Measurements from ENCODE around the gene YWHAH.
A peak's percentile ranks its signal among the peaks of the same experiment; 100 is the strongest.

YWHAH gene

DNA sequence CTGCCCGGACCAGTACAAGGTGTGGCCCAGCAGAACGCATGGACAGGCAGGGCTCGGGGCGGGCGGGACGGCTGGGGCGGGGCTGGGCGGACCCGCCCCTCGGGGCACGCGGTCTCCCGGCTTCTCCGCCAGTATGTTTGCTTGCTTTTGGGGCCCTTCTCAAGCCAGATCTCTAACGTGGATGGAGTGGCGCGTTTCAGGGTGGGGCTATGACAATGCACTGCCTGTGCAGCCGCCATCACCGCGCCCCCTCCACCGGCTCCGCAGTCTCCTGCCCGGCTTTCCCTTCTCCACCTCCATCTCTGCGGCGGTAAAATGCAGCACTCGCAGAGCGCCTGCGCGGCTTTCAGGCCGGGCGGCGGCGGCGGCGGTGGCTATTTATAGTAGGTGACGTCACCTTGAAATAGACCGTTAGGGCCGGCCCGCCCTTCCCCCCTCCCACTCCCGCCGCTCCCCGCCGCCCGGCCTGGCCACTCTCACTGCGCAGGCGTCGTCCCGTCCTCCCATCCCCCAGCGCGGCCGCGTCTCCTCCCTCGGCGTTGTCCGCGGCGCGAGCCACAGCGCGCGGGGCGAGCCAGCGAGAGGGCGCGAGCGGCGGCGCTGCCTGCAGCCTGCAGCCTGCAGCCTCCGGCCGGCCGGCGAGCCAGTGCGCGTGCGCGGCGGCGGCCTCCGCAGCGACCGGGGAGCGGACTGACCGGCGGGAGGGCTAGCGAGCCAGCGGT, at the start of gene YWHAH:
YWHAH (plus strand) TSS at position 558 of the 722 bp plus-strand sequence. CDS start 199 bp downstream, outside the sequence.
- DNase-seq (ENCODE audit: low read depth) = peak; percentile 64

DNA sequence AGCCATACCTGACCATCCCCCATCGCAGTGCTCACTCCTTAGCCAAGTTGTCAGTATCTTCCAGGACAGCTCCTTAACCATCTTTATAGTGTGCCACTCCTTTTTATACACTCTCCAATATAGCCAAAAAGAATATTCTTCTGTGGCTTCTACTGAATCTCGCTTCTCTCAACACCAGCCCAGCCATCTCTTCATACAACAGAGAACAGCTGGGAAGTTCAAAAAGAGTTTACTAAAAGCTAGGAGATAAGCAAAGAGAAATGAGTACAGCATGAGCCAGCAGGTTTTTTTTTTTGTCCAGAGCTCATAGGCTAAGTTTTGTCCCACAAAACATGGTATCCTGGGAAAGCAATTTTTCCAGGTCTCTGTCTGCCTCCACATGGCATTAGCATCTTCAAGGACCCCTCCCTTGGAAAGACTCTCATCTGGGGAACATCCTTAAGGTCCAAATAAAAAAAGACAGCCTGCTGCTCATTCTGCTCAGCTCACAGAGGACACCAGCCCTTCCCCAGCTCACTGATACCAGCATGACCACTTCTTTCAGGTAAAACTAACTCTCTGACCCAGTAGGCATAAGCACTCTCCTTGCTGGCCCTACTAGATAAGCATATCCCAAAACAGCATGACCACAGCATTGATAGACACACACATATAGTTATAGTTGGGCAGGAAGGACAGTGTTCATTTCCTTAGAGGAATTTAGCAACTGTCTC, 48.8 kb upstream of the YWHAH start:
- DNase-seq (ENCODE audit: low read depth) = no peak

DNA sequence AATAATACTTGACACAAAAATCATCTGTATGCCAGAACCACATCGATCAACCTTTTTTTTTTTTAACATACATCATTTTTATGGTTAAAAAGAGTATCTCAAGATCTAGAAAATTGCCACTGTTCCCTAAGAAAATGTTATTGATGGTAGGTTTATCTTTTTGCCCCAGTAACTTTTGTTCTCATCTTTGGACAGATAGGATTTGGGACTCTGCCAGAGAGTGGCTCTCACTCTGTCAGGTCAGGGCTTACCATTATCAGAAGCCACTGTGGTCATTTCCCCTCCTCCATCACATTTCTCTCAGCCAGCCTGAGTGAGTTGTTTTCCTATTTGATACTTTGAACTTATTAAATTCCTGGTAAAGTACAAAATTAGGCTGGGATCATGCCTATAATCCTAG, 47.9 kb upstream of the YWHAH start:
- no peak for DNase-seq (ENCODE audit: low read depth)

DNA sequence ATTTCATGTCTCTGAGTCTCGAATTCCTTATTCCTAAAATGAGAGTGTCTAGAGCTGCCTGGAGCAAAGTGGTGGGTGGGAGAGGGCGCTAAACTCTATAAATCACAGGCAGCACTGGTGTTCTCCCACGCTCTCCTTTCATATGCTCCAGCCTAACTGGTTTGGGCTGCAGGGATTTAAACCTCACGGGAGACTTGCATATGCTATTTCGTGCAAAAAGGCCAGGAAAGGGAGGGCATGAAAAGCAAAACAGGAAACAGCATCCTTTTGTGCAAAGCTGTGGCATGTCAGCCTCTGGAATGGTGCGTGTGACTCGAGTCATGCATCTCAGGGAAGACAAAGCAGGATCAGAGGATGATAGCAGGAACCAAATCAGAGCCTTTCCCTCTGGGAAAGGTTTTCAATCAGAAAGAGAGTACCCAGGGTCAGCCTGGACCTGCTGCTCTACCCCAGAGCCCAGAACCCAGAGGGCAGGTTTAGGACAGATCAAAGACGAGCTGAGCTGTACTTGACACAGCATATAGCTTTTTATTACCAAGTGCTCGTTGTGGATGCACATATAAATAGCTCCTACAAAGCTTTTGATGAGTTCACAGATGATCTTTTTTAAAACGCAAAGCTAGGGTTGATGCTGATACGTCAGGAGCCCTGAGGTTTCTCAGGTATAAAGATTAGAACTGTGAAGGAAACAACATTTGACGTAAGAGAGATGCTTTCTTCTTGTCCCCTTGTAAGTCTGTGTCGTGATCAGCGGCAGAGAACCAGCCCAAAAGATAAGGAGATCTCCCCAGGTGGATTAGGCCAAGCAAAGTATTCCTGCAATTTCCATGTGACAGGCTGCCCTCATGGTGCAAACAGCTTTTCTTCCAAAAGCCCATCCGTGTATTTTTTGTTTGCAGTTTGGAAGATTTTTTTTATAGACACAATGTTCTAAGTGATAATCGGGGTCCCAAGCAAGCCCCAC, 46.2 kb upstream of the YWHAH start:
- DNase-seq (ENCODE audit: low read depth) = no peak

DNA sequence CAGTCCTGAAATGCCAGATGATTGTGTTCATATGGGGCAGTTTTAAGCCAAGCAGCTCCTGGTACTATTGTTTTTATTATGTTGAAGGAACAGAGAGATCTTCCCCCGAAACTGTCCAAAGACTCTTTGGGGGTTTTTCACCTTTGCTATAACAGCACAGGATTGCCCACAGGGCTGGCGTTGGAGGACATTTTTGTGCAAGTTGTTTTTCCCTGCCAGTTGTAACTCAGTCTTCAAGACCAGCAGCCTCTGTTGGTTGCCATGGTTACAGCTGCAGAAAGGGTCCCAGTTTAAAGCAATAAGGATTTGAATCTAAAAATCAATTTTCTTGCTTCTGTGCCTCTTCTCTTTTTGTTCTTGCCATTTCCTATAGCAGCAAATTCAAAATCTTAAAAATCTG, 45.4 kb upstream of the YWHAH start:
- DNase-seq (ENCODE audit: low read depth) = no peak

DNA sequence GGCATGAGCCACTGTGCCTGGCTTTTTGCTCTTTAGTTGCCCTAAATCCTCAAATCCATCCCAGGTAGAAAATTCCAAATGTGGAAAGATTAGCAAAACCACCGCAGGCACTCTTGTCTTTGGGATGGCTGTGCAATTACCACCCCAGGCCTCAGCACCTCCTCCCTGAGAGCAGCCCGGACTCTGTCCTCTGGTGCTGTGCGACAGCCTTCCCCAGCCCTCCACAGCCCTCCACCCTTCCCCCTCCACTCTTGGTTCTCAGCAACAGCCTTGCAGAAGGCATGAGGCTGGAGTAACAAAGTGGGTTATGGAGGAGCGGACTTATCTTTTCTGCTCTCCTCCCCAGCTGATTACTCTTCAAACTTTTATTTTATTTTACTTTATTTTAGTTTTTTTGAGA, 44.7 kb upstream of the YWHAH start:
- DNase-seq (ENCODE audit: low read depth) = no peak

DNA sequence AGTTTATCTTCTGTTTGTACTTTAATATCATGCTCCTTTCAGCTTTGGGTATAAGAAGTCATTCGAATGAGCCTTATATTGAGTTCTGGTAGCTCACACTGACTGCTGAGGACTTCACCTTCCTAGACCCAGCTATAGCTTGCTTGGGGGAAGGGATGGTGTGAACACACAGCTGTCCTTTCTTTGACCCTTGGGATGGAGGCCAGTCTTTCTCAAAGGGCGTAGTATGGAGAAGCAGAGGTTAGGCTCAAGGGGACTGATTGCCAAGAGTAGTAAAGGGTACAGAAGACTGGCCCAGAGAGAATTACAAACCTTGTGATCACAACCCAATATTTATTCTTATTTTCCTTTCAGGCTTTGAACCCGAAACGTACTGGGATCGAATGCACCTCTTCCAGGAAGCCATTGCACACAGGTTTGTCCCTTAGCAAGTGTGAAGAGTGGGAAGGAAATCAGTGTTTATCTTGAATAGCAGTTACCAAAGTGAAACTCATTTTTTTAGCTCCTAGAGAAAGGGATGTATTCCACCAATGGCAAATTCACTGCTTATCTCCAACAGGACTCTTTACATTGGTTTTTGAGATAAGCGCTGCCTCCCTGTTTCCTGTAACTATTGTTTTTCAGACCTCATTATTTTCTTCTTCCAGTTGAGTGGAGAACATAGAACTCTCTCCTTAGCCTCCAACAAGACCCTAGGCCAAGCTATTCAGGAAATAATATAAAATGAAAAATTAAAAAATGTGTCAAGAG, 42.8 kb upstream of the YWHAH start:
- no peak for DNase-seq (ENCODE audit: low read depth)

DNA sequence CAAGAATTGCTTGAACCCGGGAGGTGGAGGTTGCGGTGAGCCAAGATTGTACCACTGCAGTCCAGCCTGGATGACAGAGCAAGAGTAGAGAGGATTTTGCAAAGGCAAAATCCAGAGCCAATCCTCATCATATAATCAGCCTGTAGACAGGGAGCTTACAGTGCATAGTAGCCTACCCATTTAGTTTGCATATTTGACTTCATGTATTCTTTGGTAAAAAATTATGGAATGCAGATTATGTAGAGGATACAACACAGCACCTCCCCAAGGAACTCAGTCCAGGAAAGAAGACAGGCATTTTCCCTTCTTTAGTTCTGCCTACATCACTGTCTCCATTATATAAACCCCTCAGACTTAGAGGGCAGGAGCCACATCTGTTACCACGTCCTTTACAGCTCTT, 39.7 kb upstream of the YWHAH start:
- no peak for DNase-seq (ENCODE audit: low read depth)

DNA sequence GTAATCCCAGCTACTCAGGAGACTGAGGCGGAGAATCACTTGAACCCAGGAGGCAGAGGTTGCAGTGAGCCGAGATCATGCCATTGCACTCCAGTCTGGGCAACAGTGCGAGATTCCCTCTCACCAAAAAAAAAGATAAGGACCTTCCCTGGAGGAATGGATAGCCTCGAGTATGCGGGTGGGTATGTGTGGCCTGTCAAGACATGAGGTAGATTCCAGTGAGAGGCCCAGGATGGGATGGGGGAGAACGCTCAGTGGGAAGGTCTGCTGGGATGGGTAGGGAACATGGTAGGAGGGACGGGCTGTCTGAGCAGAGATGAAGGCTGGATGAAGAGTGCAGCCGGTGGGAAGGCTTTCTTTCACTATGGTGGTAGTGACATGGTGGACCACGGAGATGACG, 39.0 kb upstream of the YWHAH start:
- DNase-seq (ENCODE audit: low read depth) = no peak

DNA sequence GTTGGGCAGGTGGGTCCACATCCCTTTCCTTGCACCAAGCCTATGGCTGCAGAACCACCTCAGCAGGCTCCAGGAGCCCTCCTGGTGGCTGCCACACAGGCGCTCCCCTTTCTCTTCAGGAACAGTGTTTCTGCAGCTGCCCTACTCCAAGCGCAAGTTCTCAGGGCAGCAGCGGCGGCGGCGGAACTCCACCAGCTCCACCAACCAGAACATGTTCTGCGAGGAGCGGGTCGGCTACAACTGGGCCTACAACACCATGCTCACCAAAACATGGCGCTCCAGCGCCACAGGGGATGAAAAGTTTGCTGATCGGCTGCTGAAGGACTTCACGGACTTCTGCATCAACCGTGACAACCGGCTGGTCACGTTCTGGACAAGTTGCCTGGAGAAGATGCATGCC, 38.2 kb upstream of the YWHAH start:
- no peak for DNase-seq (ENCODE audit: low read depth)

DNA sequence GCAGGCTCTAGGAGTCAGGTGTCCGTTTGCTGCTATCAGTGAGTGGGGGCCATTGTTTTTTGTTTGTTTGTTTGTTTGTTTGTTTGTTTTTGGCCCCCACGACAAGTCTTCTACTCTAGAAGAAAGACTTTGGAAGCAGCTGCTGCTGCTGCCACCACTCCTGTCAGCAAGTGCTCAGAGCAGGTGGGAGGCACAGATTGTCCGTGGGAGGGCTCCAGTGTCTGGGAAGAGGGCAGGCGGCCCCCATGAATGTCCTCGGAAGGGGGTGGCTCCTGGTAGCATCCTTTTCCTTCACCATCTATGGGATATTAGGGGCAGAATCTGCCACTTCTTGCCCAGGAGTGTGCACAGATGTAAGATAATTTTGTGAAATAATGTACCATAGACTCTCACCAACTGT, 37.8 kb upstream of the YWHAH start:
- no peak for DNase-seq (ENCODE audit: low read depth)

DNA sequence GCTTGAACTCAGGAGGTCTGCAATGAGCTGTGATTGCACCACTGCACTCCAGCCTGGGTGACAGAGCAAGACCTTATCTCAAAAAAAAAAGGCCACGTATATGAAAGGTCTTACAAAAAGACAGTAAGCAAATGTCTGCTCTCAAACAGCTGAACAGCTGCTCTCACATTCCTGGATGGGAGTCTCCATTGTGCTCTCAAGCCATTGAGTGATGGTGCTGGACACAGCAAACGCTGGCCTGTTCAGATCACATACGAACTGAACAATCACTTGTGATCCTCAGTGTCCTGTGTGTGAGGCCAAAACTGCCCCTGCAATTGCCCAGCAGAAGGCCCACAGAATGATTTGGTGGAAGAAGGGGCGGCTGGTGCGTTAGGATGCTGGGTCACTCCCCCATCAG, 34.4 kb upstream of the YWHAH start:
- DNase-seq (ENCODE audit: low read depth) = no peak

DNA sequence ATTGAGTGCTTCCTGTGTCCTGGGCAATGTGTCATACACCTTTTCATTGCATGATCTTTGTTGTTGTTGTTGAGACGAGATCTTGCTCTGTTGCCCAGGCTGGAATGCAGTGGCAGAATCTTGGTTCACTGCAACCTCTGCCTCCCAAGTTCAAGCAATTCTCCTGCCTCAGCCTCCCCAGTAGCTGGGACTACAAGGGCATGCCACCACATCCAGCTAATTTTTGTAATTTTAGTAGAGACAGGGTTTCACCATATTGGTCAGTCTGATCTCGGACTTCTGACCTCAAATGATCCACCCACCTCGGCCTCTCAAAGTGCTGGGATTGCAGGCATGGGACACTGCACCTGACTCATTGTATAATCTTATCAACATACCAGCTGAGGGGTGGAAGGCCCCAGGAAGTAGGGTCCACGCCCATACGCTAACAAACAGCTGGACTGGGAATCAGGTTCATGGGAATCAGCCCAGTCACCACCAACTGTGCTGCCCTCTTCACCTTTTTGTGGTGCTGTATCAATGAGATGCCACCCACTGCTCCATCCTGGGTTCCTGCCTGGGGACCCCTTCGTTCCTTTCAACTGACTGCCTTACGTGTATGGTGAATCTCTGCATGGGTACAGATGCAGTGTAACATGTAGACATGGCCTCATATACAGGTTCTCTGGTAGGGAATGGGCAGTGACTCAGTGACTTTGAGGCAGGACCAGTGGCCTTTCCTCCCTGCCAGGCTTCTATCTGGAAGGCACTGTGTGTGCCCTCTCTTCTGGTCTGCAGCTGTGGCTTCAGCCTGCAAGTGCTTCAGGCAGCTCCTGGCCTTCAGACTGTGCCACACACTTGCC, 32.5 kb upstream of the YWHAH start:
- no peak for DNase-seq (ENCODE audit: low read depth)

DNA sequence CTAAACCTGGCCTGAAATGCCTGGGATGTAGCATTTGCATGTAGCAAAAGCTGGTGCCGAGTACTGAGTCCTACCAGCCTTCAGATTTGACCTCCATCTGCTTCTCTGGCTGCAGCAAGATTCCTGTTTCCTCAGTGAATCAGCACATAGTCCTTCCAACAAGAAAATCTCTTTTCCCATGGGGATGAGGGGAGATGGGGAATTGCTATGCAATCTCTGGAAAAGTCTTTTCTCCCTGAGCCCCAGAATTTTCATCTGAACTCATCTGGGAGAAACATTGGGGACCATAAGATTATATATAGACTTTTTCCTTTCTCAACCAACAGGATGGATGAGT, 32.0 kb upstream of the YWHAH start:
- no peak for DNase-seq (ENCODE audit: low read depth)

DNA sequence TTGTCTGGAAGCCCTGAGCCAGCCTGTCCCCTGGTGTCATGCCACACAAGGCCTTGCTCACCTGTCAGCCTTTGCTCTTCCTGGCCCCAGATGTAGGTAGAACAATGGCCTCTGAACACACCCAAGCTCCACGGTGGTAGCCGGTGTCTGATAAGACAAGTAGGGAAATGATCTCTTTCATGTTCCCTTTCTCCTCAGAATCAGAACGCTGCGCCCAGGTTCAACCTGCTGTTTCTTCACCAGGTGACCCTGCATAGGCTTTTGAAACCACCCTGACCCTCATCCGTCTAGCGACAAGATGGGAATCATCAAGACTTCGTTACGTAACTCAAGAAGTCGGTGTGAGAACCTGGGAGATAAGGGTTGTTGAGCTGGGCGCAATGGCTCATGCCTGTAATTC, 28.7 kb upstream of the YWHAH start:
- no peak for DNase-seq (ENCODE audit: low read depth)

DNA sequence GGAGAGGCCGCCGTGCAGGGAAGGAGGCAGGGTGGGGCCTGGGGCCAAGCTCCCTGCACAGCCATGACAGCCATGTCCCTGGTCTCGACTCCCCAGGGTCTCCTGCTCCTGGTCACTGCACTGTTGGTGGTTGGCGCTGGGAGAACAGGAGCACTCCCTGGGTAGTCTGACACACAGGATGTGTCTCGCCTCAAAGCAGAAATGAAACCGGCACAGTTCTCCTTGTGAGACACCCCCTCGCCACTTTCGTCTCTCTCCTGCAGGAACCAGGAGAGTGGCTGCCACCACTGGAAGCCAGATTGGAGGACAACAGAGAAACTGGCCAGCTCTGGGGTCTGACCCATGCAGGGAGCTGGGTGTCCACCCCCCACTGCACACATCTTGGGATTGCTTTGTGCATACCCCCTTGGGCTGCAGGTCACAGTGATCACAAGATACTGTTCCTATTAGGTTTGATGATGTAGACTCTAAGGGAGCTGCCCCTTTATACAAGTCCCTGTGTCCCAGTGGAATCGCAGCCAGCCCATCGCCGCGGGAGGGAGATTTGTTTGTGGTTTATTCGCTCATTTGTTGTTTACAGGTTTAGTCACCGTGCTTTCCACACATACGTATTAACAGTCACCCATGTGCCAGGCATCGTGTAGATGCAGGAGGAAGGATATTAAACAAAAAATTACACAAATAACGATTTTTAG, 27.0 kb upstream of the YWHAH start:
- no peak for DNase-seq (ENCODE audit: low read depth)

DNA sequence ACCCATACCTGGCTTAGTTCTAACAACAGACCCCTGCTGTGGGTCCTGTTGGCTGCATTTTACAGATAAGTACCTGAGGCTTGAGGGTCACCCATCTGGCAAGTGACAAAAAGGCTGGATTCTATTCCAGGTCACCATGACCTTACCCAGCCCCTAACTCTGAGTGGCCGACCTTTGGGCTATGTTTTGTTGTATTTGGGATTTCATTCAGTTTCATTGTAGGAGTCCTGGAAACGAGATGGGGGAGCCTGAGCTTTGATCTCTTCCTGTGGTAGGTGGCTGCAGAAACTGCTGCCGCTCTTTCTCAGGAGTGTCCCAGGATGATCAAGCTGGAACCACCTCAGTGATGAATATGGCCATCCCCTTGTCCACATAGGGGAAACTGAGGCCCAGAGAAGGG, 24.6 kb upstream of the YWHAH start:
- DNase-seq (ENCODE audit: low read depth) = no peak

DNA sequence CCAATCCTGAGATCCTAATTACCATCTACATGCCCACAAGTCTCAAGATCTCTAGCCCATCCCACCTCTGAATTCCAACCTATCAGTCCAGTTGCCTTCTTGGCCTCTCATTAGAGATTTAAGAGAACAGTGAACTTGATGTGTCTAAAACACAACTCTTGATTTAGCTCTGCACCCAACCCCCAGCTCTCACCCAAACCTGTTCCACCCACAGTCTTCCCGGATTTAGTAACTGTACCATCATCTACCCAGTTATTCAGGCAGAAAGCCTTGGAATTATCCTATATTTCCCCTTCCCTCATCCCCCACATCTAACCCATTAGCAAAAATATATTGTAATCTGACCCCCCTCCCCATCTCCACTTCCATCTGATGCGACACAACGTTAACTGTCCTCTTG, 24.0 kb upstream of the YWHAH start:
- DNase-seq (ENCODE audit: low read depth) = no peak

DNA sequence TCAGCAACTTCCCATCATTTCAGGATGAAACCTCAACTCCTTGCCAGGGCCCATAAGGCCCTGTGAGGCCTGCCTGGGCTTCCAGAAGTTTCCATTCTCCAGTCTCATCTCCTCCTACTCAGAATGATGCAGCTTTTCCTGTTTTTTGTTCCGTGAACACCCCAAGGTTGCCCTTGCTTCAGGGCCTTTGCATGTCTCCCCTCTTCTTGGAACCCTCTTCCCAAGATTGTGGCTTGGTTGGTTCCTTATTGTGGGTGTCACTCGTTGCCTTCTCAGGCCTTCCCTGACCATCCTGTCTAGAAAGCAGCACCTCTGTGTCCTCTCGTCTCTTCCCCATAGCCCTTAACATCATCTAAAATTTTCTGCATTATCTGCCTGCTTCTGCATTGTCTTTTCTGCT, 23.2 kb upstream of the YWHAH start:
- DNase-seq (ENCODE audit: low read depth) = no peak

DNA sequence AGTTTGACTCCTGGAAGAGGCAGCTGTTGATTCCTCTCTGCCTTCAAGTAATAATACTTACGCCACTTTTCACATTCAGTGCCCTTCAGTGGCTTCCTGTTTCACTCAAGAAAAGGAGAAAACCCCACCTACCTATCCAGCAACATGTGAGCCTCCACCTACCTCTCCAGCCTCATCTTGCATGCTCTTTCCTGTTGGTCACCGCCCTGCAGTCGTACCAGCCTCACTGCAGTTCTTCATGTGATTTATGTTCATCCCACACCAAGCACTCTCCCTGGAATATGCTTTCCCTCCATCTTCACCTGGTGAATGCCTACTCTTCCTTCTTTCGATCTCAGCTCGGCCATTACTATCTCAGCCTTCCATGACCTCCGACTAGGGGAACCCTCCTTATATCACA, 21.8 kb upstream of the YWHAH start:
- no peak for DNase-seq (ENCODE audit: low read depth)

DNA sequence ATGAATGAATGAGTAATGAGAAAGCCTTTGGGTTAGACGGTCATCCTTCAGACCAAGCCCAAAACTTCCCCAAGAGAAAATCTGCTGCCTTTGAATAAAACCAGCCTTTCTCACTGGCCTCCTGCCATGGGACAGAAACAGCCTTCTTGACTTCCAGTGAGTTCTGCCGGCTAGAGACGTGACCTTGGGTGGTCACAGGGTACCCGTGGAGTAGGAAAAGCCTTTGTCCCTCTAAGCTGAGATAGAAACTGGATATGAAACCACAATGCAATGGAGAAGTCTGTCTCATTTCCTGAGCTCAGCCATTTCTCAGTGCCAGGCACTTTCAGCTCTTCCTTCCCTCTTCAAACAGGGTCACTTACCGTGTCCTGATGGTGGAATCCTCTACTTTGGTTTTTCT, 21.2 kb upstream of the YWHAH start:
- no peak for DNase-seq (ENCODE audit: low read depth)

Data from HS-27A (cell line).